Inferior parietal cortex (tissue), 1 donor: Measurements from ENCODE around the gene ZNF446.

Source experiments
- DNase-seq: peaks from one replicate; pipeline ENCODE4 v3.0.0-alpha.2; 2016; ENCODE audit errors: extremely low spot score

Gene ZNF446

DNA sequence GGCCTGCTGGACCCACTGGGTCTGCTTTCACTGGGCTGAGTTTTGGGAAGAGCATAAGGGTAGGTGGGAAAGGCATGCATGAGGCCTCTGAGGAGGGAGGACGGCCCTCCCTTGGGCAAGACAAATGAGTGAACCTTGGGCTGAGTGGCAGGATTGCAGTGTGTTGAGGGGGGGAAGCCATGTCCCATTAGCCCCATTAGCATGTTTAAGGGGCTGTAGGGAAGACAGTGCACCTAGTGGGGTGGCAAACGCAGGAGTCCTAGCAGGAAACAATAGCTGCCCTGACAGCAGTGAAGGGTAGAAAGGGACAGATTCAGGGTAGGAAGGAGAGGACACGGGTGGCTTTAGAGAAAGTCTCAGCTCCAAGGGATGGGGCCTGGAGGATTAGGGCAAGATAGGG is 46.6 kb downstream of the ZNF446 start:
- DNase-seq, result no peak

DNA sequence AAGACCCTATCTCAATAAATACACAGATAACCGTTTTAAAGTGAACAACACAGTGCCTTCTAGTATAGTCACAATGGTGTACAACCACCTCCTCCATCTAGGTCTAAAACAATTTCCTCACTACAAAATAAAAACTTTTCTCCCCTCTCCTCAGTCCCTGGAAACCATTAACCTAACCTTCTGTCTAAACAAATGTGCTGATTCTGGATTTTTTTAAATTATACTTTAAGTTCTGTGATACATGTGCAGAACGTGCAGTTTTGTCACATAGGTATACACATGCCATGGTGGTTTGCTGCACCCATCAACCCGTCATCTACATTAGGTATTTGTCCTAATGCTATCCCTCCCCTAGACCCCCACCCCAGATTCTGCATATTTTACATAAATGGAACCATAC is 53.3 kb downstream of the ZNF446 start:
- DNase-seq, result no peak
